ENCODE data around the gene TGM3. TPM values are rescaled to one million over a fixed set of nuclear protein-coding genes. Genes with fewer than 3 reads are reported as not detected.

Gene TGM3
- total RNA-seq, 1 experiment from 2014 or later = not detected

DNA sequence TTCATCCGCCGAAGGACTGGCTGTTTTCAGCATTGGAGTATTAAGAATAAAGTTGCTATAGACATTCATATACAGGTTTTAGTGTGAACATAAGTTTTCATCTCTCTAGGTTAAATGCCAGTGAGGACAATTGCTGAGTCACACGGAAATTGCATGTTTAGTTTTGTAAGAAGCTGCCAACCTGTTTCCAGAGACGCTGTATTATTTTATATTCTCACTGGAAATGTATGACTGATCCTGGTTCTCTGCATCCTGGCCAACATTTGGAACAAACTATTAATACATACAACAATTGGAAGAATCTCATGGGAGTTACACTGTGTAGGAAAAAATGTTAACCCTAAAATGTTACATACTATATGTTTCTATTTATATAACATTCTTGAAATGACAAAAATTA lies 68.2 kb downstream of the TGM3 start:
- Histone ChIP-seq H3K9me3 (ENCODE audit: low read length) (0 out of 2 replicates have a peak, but pooled peaks cover 4% of the 10 kb centered on the region), H3K4me2 (ENCODE audit: low read depth, low read length, poor library complexity, severe bottlenecking) (no peak overlapping the region), H3K4me1 (ENCODE audit: low read length) (no peaks in the 10 kb centered on the region), H3K9ac (ENCODE audit: low read length) (no peak overlapping the region), H4K20me1 (ENCODE audit: insufficient read depth, low read depth, low read length) (no peaks in the 10 kb centered on the region), H3K27ac (ENCODE audit: low read length) (no peak overlapping the region), H3K4me3 (ENCODE audit: low read length) (no peak overlapping the region), H3K9me2 (replicated peaks; ENCODE audit: insufficient read depth, low read length) (no peaks in the 10 kb centered on the region), H3K36me3 (ENCODE audit: insufficient read depth, low read length) (no peaks in the 10 kb centered on the region), H3K79me2 (ENCODE audit: low read length) (no peaks in the 10 kb centered on the region), H3K27me3 (ENCODE audit: low read length) (no peaks in the 10 kb centered on the region), H2AFZ (ENCODE audit: low read length) (no peak overlapping the region)
- DNase-seq = no peak

DNA sequence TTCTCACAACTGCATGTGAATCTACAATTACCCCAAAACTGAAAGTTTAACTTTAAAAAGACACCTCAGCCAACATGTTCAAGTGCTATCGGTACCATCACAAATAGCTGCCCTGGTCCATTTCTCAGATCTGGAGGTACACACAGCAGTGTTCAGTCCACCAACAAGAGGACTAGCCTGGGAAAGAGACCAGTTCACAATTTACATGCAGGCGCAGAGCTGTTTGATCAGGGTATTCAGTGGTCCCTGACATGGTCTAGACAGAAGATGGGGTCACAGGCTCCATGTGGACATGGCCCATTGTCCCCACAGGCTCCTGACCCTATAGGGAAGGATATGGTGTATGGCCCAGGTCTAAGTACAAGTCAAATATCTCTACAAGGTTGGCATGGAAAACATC lies 69.3 kb downstream of the TGM3 start:
- no peak overlapping the region for H3K4me3 ChIP-seq (ENCODE audit: low read length)
- no peaks in the 10 kb centered on the region for H3K9me2 ChIP-seq (replicated peaks; ENCODE audit: insufficient read depth, low read length)
- no peaks in the 10 kb centered on the region for H3K36me3 ChIP-seq (ENCODE audit: insufficient read depth, low read length)
- no peaks in the 10 kb centered on the region for H3K27me3 ChIP-seq (ENCODE audit: low read length)
- H3K9ac ChIP-seq (ENCODE audit: low read length) = no peak overlapping the region
- no peaks in the 10 kb centered on the region for H3K79me2 ChIP-seq (ENCODE audit: low read length)
- H3K9me3 ChIP-seq (ENCODE audit: low read length) = 0 out of 2 replicates have a peak, but pooled peaks cover 4% of the 10 kb centered on the region
- no peak overlapping the region for H3K4me2 ChIP-seq (ENCODE audit: low read depth, low read length, poor library complexity, severe bottlenecking)
- H4K20me1 ChIP-seq (ENCODE audit: insufficient read depth, low read depth, low read length) = no peaks in the 10 kb centered on the region
- no peak for DNase-seq
- no peaks in the 10 kb centered on the region for H3K4me1 ChIP-seq (ENCODE audit: low read length)
- H3K27ac ChIP-seq (ENCODE audit: low read length) = no peak overlapping the region
- no peak overlapping the region for H2AFZ ChIP-seq (ENCODE audit: low read length)

DNA sequence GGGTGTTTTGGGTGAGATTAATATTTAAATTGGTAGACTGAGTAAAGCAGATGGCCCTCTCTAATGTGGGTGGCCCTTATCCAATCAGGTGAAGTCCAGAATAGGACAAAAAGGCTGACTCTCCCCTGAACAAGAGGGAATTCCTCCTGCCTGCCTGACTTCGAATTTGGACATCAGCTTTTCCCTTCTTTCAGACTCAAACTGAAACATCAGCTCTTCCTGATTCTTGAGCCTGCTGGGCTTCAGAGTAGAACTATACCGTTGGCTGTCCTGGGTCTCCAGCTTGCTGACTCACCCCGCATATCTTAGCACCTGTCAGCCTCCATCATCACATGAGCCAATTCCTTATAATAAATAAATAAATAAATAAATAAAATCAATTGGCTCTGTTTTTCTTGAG lies 69.9 kb downstream of the TGM3 start:
- H3K4me2 ChIP-seq (ENCODE audit: low read depth, low read length, poor library complexity, severe bottlenecking) = no peak overlapping the region
- H4K20me1 ChIP-seq (ENCODE audit: insufficient read depth, low read depth, low read length) = no peaks in the 10 kb centered on the region
- no peak overlapping the region for H3K9ac ChIP-seq (ENCODE audit: low read length)
- H3K9me3 ChIP-seq (ENCODE audit: low read length) = 0 out of 2 replicates have a peak, but pooled peaks cover 4% of the 10 kb centered on the region
- no peak overlapping the region for H3K27ac ChIP-seq (ENCODE audit: low read length)
- H3K27me3 ChIP-seq (ENCODE audit: low read length) = no peaks in the 10 kb centered on the region
- H2AFZ ChIP-seq (ENCODE audit: low read length) = no peak overlapping the region
- no peaks in the 10 kb centered on the region for H3K79me2 ChIP-seq (ENCODE audit: low read length)
- H3K4me3 ChIP-seq (ENCODE audit: low read length) = no peak overlapping the region
- H3K36me3 ChIP-seq (ENCODE audit: insufficient read depth, low read length) = no peaks in the 10 kb centered on the region
- H3K9me2 ChIP-seq (replicated peaks; ENCODE audit: insufficient read depth, low read length) = no peaks in the 10 kb centered on the region
- no peak for DNase-seq
- no peaks in the 10 kb centered on the region for H3K4me1 ChIP-seq (ENCODE audit: low read length)

DNA sequence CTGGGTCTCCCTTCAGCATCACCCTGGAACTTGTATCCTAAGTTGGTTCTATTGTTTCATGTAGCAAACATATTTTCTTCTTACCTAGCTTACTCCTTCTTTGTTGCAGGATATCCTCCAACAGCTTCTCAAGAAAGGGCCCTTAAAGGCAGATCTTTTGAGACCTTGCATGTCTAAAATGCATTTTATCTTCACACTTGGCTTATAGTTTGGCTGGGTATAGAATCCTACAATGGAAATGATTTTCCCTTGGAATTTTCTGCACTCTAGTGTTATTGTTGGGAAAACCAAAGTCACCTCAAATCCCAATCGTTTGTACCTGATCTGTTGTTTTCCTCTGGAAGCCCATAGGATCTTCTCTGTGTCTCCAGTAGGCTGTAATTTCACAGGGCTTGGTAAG lies 72.8 kb downstream of the TGM3 start:
- no peak overlapping the region for H3K4me3 ChIP-seq (ENCODE audit: low read length)
- no peaks in the 10 kb centered on the region for H3K9me2 ChIP-seq (replicated peaks; ENCODE audit: insufficient read depth, low read length)
- H3K27me3 ChIP-seq (ENCODE audit: low read length) = no peaks in the 10 kb centered on the region
- H3K79me2 ChIP-seq (ENCODE audit: low read length) = no peaks in the 10 kb centered on the region
- H4K20me1 ChIP-seq (ENCODE audit: insufficient read depth, low read depth, low read length) = no peaks in the 10 kb centered on the region
- no peak overlapping the region for H3K4me2 ChIP-seq (ENCODE audit: low read depth, low read length, poor library complexity, severe bottlenecking)
- H3K9ac ChIP-seq (ENCODE audit: low read length) = no peak overlapping the region
- H3K36me3 ChIP-seq (ENCODE audit: insufficient read depth, low read length) = no peaks in the 10 kb centered on the region
- H3K27ac ChIP-seq (ENCODE audit: low read length) = no peak overlapping the region
- no peaks in the 10 kb centered on the region for H3K4me1 ChIP-seq (ENCODE audit: low read length)
- H3K9me3 ChIP-seq (ENCODE audit: low read length) = no peaks in the 10 kb centered on the region
- no peak overlapping the region for H2AFZ ChIP-seq (ENCODE audit: low read length)
- DNase-seq = no peak

DNA sequence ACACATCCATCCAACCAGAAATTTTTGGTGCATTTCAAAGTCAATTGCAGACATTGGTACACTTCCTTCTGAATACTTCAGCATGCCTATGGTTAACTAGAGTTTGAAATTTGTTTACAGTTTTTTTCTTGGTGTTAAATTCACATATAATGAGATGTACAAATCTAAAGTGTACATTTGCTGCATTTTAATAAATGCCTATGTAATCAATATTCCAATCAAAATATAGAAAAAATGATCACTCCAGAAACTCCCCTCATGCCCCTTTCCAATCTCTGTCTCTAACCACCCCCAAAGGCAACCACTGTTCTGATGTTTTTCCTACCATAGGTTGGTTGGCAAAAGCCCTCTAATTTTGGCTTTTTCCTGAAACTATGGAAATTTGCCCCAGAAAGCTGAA lies 77.3 kb downstream of the TGM3 start:
- H3K9me2 ChIP-seq (replicated peaks; ENCODE audit: insufficient read depth, low read length) = no peaks in the 10 kb centered on the region
- DNase-seq = no peak
- no peaks in the 10 kb centered on the region for H3K27me3 ChIP-seq (ENCODE audit: low read length)
- H3K9ac ChIP-seq (ENCODE audit: low read length) = no peak overlapping the region
- H3K36me3 ChIP-seq (ENCODE audit: insufficient read depth, low read length) = no peaks in the 10 kb centered on the region
- no peak overlapping the region for H3K27ac ChIP-seq (ENCODE audit: low read length)
- H3K4me2 ChIP-seq (ENCODE audit: low read depth, low read length, poor library complexity, severe bottlenecking) = no peak overlapping the region
- no peaks in the 10 kb centered on the region for H3K9me3 ChIP-seq (ENCODE audit: low read length)
- H3K79me2 ChIP-seq (ENCODE audit: low read length) = no peaks in the 10 kb centered on the region
- H2AFZ ChIP-seq (ENCODE audit: low read length) = no peak overlapping the region
- no peaks in the 10 kb centered on the region for H3K4me1 ChIP-seq (ENCODE audit: low read length)
- no peaks in the 10 kb centered on the region for H4K20me1 ChIP-seq (ENCODE audit: insufficient read depth, low read depth, low read length)
- no peak overlapping the region for H3K4me3 ChIP-seq (ENCODE audit: low read length)

DNA sequence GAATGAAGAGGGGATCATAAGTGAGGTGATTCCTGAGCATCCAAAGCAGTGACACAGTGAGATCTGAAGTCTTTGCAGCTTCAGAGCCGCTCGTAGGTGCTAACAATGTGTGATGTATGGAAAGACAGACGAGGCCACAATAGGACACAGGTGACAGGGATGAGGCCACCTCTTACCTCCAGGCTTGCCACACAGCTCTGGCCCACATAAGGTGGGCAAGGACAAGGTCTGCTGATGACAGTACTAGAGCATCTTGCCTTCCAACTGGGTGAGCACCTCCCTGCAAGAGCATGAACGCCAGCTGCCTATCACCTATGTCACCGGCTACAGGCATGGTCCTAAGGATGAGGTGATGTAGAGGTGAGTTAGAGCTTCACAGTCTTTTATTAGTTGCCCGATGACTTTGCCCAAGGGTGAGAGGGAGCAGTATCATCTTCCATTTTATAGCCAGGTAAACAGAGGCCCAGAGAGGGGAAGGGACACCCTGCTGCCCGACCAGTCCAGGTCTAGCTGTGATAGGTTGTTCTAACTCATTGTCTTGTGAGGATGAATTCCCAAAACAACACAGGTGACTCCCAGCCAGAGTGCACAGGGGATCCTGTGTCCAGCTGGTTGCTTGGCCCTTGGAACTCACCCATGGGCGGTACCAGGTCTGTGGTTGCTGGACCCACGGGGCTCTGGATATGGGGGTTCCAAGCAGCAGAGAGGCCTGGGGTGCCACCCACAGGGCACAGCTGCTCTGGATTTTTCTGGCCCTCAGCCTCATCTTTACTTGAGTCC lies 78.7 kb downstream of the TGM3 start:
- Histone ChIP-seq H3K27ac (ENCODE audit: low read length) (no peak overlapping the region), H3K9me2 (replicated peaks; ENCODE audit: insufficient read depth, low read length) (no peaks in the 10 kb centered on the region), H3K4me2 (ENCODE audit: low read depth, low read length, poor library complexity, severe bottlenecking) (no peak overlapping the region), H2AFZ (ENCODE audit: low read length) (no peak overlapping the region), H3K9ac (ENCODE audit: low read length) (no peak overlapping the region), H3K36me3 (ENCODE audit: insufficient read depth, low read length) (no peaks in the 10 kb centered on the region), H4K20me1 (ENCODE audit: insufficient read depth, low read depth, low read length) (no peaks in the 10 kb centered on the region), H3K79me2 (ENCODE audit: low read length) (no peaks in the 10 kb centered on the region), H3K9me3 (ENCODE audit: low read length) (no peaks in the 10 kb centered on the region), H3K27me3 (ENCODE audit: low read length) (no peaks in the 10 kb centered on the region), H3K4me3 (ENCODE audit: low read length) (no peak overlapping the region), H3K4me1 (ENCODE audit: low read length) (no peaks in the 10 kb centered on the region)
- no peak for DNase-seq

DNA sequence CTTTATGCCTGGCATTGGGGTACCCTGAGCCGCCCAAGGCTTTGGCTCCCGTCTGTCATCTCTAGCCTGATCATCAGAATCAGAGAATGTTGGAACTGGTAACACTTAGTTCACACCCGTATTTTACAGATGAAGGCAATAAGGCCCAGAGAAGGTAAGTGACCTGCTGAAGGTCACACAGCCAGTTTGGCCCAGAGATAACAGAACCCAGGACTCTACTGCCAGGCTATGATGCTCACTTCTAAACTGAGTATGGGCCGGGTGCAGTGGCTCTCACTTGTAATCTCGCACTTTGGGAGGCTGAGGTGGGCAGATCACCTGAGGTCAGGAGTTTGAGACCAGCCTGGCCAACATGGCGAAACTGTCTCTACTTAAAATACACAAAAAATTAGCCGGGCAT lies 83.1 kb downstream of the TGM3 start:
- no peak overlapping the region for H3K4me3 ChIP-seq (ENCODE audit: low read length)
- no peak overlapping the region for H2AFZ ChIP-seq (ENCODE audit: low read length)
- no peaks in the 10 kb centered on the region for H3K36me3 ChIP-seq (ENCODE audit: insufficient read depth, low read length)
- no peaks in the 10 kb centered on the region for H3K4me1 ChIP-seq (ENCODE audit: low read length)
- no peaks in the 10 kb centered on the region for H3K9me3 ChIP-seq (ENCODE audit: low read length)
- H3K9ac ChIP-seq (ENCODE audit: low read length) = no peak overlapping the region
- H3K79me2 ChIP-seq (ENCODE audit: low read length) = no peaks in the 10 kb centered on the region
- H3K4me2 ChIP-seq (ENCODE audit: low read depth, low read length, poor library complexity, severe bottlenecking) = no peak overlapping the region
- no peak for DNase-seq
- no peaks in the 10 kb centered on the region for H3K9me2 ChIP-seq (replicated peaks; ENCODE audit: insufficient read depth, low read length)
- H3K27ac ChIP-seq (ENCODE audit: low read length) = no peak overlapping the region
- no peaks in the 10 kb centered on the region for H3K27me3 ChIP-seq (ENCODE audit: low read length)
- no peaks in the 10 kb centered on the region for H4K20me1 ChIP-seq (ENCODE audit: insufficient read depth, low read depth, low read length)

DNA sequence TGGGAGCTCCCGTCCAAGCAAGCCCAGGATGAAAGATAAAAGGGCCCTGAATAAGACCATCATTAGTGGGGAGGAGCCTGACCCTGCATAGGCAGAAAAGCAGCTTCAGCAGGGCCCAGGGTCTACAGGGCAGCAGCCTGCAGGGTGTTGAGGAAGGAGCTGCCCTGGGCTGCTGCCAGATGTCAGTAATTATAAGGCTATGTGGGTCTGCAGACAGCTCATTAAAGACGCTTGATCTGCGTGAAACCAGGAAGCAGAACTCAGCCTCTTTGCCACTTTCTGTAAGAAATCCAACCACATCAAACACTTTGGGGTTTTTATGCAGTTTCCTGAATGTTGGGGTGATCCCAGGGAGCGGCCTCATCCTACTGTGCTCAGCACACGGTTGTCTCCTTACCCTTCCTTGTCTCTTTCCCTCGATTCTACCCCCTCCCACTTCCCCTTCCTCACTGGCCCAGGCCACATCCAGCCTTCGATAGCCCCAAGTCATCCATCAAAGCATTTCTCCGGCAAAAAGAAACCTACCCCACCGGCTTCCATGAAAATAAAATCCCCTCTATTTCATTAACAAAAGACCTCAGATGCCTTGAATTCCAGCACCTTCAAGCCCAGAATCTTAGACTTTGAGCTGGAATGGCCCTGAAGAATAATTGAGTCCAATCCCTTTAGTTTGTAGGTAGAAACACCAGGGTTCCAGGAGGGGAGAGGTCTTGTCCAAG lies 83.9 kb downstream of the TGM3 start:
- H3K4me2 ChIP-seq (ENCODE audit: low read depth, low read length, poor library complexity, severe bottlenecking) = no peak overlapping the region
- H3K4me1 ChIP-seq (ENCODE audit: low read length) = no peaks in the 10 kb centered on the region
- no peaks in the 10 kb centered on the region for H3K79me2 ChIP-seq (ENCODE audit: low read length)
- H3K9me3 ChIP-seq (ENCODE audit: low read length) = no peaks in the 10 kb centered on the region
- H3K27ac ChIP-seq (ENCODE audit: low read length) = no peak overlapping the region
- H2AFZ ChIP-seq (ENCODE audit: low read length) = no peak overlapping the region
- no peaks in the 10 kb centered on the region for H3K27me3 ChIP-seq (ENCODE audit: low read length)
- no peaks in the 10 kb centered on the region for H3K36me3 ChIP-seq (ENCODE audit: insufficient read depth, low read length)
- no peak overlapping the region for H3K4me3 ChIP-seq (ENCODE audit: low read length)
- H4K20me1 ChIP-seq (ENCODE audit: insufficient read depth, low read depth, low read length) = no peaks in the 10 kb centered on the region
- no peak overlapping the region for H3K9ac ChIP-seq (ENCODE audit: low read length)
- no peak for DNase-seq
- no peaks in the 10 kb centered on the region for H3K9me2 ChIP-seq (replicated peaks; ENCODE audit: insufficient read depth, low read length)

Measured in Karpas-422 (cell line).